ENCODE measurements around the gene L1CAM.
"Not testable (repeated sequence)": the region's sequence is repeated elsewhere in the genome, so short reads cannot be mapped to it uniquely, and the experiment has no call there.

The L1CAM gene

DNA sequence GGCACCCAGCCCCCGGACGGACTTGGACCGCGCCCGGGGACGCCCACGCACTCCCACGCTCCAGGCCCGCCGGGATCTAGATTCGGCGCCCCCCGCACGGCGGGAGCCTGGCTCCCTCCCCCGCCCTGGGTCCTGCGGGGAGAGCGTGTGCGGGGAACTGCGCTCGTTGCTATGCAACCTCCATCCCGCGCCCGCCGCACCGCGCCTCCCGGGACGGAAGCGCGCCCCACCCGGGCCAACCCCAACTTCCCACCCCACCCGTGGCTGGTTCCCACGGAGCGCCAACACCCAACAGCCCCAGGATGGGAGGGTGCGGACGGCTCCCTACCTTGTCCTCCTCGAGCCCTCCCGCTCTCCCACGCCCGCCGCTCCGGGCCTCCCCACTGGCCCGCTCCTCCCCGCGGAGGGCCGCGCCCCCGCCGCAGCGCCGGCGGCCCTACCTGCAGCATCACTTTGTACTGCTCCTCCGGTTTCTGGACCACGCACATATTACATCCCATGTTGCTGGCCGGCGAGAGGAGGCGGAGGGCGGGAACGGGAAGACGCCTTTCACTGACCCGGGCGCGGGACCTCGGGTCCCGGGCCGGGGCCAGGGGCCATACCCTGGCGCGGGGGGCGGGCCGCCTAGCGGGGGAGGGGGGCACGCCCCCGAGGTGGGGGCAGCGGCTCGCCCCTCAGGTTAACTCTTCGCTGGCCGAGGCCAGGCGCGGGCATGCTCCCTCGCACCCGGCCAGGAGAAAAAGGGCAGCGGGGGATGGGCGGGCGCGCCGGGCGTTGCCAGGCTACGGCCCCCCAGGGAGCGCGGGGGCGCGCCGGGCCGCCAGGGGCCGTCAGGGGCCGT, 56.0 kb downstream of the L1CAM start, which contains the start of gene PDZD4:
Gene PDZD4 (minus strand): TSS at position 746 of the 841 bp plus-strand sequence. CDS start 246 bp downstream, at position 500.
- DNase-seq (ENCODE audit: low spot score) = no peak

DNA sequence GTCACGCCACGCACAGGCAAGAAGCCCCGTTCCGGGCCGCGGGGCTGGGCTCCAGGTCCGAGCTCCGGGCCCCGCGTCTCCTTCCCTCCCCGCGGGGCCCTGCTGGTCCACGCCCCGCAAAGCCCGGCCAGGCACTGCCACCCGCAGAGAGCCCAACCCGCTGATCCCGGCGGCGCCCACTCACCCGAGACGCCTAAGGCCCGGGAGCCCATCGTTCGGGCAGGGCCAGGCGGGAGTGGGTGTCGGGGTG, 56.5 kb downstream of the L1CAM start:
- DNase-seq (ENCODE audit: low spot score) = no peak

DNA sequence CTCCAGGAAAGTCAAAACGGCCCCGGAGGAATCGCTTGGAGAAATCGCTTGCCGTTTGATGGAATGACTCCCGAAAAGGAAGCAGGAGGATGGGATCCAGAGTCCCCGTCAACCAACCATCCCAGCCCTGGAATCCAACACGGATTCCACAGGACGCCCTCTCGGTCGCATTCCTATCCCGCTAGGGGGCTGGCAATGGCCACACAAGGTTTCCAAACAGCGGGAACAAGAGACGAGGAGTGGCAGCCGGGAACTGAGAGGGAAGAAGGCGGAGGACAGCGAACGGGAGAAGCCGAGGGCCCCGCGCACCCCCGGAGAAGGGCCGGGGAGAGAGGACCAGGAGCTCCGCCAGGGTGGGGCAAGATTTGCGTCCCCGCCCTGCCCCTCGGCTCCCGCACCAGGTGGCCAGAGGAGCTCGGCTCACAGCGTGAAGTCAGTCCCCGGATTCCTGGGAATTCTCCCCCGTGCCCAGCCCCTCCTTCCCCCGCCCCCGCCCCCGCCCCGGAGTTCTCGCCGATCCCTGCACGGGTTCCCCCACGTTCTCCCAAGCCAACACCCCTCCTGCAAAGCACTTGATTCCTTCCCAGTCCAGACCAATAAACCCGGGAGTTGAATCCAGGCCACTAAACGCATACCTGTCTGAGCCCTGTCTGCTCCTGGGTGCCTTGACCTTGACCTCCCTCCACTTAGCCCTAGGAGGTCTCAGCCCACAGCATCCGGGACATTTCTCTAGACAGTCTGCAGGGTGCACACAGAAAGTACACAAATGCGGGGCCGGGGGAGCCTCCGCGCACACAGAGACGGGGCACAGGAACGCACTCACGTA, 57.0 kb downstream of the L1CAM start:
- no peak for DNase-seq (ENCODE audit: low spot score)

DNA sequence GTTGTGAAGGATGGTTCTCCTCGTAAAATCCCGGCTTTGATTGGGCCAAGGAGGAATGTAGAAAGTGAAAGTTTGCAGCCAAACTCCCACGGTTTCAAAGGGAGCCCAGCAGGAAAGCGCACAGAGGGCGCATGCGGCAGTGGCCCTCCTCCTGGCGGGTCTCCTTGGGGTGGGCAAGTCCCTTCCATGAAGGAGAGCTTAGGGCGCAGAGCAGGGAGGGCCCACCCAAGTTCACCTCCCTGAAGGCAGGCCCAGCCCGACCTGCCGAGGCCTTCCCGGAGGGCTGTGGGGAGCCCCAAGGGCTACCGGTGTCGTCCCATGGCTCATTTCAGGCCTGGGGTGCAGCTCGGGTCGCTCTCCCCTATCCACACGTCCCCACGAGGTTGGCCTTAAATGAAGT, 57.7 kb downstream of the L1CAM start:
- no peak for DNase-seq (ENCODE audit: low spot score)

DNA sequence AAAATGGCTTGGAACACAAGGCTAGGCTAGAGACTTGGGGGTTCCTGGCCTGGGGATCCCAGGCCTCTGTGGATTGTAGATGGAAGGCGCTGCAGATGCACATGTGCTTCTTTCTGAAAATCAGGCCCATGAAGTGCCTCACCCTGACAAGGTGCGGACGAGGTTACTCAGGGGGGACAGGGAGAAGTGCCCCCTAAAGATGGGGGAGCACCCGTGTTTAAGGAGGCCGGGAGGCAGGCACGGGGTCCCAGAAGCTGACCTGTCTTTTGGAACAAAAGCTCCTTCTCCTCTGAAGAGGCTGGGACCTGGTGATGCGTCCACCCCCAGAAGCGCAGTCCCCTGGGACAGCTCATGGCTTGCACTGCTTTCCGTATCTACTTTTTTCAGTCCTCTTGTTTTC, 58.1 kb downstream of the L1CAM start:
- no peak for DNase-seq (ENCODE audit: low spot score)

DNA sequence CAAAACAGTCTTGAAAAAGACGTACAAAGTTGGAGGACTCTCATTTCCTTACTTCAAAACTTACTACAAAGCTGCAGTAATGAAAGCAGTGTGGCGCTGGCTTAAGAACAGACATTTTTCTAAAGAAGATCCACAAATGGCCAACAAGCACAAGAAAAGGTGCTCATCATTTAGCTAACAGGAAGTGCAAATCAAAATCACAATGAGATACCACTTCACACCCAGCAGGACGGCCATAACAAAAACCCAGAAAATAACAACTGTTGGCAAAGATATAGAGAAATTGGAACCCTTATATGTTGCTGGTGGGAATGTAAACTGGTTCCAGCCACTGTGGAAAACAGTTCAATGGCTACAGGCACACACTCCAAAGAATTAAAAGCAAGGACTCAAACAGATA, 59.0 kb downstream of the L1CAM start:
- no peak for DNase-seq (ENCODE audit: low spot score)

DNA sequence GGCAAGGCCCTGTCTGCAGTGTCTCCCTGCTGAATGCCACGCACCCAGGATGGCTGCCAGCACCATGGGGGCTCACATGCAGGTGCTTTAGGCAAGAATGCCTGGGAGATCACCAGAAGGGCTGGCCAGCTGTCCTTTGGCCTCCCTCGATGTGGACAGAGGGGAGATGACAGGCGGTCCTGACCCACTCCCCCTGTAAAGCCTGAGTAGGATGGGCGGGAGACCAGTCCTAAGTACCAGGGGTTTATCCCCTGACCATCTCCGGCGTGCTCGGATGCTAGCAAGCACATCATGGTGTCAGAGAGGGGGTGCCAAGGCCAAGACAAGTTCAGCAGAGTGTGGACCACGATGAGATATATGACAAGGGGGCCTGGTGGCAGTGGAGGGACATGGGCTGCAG, 60.9 kb downstream of the L1CAM start:
- DNase-seq (ENCODE audit: low spot score) = no peak

DNA sequence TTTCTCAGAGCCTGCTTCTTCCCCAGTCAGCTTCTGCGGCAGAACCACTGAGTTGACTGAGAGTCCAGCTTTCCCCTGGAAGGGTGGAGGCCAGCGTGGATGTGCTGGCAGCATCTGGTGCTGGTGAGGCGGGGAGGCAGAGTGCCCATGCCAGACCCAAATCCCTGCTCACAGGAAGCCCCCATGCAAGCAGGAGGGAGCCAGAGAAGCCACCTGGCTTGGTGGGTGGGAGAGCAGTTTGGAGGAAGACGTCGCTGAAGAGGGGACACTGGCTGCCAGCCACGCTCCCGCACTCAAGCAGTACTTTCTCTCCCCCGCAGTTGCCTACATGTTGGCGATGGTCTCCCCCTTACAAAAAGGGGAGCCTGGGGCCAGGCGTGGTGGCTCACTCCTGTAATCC, 61.6 kb downstream of the L1CAM start:
- no peak for DNase-seq (ENCODE audit: low spot score)

DNA sequence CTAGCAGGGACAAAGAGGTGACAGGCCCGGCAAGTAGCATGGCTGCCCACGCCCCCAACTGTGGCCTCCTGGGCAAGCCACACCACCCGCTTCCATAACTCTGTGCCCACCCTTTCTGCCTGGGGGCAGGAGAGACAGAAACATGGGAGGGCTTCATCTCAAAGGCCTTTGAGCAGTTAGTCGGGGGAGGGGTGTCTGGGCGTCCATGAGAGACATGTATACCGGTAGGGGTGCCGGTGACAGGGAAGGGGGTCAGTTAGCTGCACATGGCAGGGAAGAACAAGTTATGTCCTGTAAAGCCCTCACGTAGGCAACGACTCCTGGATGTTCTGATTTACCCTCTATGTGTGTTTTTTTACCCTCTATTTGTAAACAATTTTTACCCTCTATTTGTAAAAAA, 64.9 kb downstream of the L1CAM start:
- no peak for DNase-seq (ENCODE audit: low spot score)

DNA sequence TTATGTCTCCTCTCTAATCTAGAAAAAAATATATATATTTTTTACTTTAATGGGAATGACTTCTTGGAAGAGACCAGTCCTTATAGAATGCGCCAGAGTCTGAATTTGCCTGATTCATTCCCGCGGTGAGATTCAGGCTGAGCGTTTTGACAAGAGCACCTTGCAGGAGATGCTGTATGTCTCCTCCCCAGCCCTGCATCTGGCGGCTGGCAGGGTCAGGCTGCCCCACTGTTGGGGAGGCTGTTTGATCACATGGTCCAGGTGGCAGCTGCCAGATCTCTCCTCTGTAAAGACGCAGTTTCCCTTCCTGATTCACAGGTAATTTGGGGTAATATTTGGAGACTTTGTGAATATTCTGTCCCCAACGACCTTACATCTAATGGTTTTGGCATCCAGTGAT, 65.4 kb downstream of the L1CAM start:
- DNase-seq (ENCODE audit: low spot score) = no peak

DNA sequence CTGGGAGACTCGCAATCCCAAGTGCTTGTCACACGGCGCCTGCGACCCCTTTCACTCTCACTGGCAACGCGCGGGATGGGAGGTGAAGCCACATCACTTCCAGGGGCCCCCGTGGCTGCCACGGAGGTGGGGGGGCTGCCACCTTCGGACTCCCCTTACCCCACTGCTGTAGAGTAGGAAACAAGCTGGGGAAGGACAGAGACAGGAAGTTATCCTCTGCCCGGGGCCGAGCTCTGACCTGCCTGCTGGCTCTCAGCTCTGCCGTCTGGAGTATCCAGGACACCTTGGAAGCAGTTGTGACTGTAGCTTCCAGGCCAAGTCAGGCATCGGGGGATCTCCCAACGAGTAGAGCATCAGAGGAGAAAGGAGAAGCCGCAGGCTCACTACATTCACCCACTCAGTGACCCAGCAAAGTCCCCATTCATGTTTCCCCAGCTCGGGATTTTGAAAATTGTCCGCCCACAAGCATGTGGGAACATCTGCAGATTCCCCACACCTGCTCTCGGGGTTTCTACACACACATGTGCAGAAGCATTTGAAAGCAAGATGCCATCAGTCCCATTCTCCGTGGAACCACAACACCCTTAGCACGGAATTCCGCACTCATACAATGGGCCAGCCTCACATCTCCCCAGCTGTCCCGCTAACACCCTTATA, 66.5 kb downstream of the L1CAM start:
- DNase-seq (ENCODE audit: low spot score) = no peak

DNA sequence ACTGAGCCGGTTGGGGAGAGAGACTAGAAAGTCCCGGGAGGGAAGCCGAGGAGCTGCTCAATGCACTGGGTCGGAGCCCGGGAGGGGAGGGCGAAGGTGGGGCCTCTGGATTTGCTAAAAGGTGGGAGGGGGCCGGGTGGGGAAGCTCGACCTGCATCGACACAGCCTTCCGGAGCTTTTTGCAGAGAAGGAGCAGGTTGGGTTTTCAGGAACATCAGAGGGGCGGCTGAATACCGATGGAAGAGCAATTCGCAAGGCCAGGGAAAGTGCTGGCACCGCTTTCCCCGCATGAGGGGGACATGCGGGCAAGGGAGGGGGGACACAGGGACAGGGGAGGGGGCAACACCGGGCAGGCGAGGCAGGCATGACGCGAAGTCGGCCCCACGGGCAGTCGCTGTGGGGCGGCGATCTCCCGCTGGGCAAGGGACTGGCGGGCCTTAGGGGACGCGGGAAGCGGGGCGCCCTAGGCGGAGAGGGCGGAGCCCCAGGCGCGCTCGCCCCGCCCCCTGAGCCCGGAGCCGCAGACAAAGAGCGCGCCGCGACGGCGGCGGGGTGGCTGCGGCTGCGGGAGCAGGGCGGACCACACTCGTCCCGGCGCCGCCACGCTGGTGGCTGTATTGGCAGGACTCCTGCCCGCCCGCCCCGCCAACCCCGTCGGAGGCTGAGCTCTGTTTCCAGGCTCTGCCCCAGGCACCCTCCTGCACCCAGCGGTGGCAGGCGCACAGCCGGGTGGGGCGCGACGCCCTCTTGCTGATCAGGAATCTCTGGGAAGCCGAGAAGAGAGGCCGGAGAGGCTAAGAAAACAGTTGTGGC, 67.2 kb downstream of the L1CAM start:
- no peak for DNase-seq (ENCODE audit: low spot score)

DNA sequence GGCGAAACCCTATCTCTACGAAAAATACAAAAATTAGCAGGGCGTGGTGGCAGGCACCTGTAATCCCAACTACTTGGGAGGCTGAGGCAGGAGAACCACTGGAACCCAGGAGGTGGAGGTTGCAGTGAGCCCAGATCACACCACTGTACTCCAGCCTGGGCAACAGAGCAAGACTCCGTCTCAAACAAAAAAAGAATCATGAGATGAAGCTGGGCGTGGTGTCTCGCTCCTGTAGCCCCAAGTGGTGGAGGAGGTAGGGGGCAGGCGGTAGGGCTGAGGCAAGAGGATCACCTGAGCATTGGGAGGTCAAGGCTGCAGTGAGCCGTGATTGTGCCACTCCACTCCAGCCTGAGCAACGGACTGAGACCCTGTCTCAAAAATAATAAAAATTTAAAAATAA, 67.9 kb downstream of the L1CAM start:
- not testable (repeated sequence) for DNase-seq (ENCODE audit: low spot score)

DNA sequence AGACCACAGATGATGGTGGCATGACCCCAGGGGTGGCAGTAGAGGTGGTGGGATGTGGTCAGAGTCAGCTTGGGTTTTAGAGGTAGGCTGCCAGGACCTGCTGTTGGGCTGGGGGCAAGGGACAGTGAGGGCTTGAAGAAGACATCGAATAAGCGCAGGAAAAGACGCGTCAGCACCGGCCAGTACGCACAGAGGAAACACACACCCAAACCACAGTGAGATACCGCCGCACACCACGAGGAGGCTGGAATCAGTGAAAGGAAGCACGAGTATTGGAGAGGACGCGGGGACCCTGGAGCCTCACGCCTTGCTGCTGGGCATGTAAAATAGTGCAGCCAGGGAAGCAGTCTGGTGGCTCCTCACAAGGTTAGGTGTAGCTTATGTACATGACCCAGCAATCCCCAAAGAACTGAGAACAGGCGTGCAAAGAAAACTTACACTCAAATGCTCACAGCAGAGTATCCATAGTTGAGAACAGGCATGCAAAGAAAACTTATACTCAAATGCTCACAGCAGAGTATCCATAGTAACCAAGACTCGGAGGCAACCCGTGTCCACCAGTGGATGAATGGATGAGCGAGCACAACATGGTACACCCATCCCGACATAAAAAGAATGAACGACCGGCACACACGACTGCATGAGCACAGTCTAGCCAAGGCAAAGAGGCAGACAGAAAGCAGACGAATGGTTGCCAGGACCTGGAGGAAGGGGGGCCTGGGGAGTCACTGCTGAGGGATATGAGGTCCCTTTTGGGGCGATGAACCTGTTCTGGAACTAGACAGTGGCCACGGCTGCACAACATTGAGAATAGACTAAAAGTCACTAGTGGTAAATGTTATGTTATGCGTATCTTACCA, 68.9 kb downstream of the L1CAM start:
- no peak for DNase-seq (ENCODE audit: low spot score)

DNA sequence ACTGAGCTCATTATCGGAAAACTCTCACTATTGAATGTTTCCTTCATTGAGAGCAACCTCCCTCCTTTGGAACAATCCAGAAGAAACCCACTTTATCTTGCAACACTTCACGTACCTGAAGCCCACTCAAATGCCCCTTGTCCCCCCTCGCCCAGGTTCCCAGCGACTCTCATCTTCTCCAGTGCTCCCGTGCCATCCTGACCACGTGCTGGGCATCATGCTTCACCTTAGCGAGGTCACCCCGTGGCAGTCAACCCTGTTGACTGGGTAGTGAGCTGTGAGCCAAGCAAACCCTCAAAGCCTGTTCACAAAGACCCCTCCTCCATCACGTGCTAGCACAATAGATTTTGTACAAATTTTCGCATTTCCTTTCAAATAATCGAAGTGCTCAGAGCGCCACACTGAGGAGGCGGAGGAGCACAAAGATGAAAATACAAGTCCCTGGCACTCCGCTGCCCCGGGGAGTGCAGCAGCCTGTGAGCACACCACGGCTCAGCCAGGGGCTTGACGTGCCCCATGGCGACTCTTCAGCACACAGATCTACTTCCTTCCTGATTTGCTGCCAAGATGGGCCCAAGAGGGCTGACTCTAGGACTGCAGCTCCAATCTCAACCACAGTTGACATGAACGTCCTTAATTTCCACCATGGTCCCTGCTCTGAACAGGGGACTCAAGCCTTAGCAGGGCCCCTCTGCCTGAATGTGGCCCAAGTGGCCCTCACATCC, 71.2 kb downstream of the L1CAM start:
- no peak for DNase-seq (ENCODE audit: low spot score)

DNA sequence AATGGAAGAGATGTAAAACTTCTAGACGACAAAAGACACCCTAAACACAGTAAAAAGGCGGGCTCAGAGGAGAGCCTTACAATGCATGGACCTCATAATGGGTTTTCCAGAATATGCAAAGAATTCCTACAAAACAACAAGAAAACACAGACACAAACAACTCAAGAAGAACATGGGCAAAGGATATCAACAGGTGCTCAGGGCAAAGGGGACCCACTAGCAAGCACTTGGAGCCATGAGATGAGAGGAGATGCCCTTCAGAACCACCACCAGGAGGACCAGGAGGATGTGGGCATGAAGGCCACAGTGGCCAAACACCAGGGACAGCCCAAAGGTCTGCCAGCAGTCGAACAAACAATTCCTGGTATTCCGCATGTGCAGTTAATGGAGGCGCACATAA, 72.8 kb downstream of the L1CAM start:
- no peak for DNase-seq (ENCODE audit: low spot score)

DNA sequence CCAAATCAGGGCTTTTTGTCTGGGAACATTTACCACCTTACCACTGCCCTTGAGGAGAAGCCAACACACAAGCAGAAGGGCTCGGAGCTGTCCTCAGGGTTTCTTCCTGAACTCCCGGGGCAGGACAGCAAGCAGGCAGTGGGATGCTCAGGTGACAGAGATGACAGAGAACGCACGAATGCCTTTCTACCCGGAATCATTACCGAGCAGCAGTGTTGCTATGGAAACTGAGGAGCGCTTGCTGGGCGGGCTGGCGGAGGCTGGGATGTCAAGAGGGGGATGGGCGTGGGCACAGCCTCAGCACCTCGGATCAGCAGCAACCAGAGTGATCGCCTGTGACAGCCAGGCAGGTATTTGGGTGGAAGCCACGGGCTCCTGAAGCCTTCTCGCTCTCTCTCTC, 73.8 kb downstream of the L1CAM start:
- DNase-seq (ENCODE audit: low spot score) = no peak
